Loucy (cell line): Measurements from ENCODE around the gene FER.

Source experiments
- H2AFZ ChIP-seq: fragments of 200-600 bp; sonication (generic); 2 replicates; pipeline ENCODE4 v1.6.0; 2016; ENCODE audit warnings: antibody characterized with exemption, mild to moderate bottlenecking, low read length, moderate library complexity
- H3F3A ChIP-seq: fragments of 200-600 bp; 2 replicates; pipeline ENCODE4 v1.6.0; 2016; ENCODE audit warnings: antibody characterized with exemption, low read depth, mild to moderate bottlenecking
- H3K27me3 ChIP-seq: fragments of 200-600 bp; sonication (generic); 2 replicates; pipeline ENCODE4 v1.6.1; 2014; ENCODE audit warnings: low read length, mild to moderate bottlenecking; ENCODE audit not compliant: insufficient read depth, poor library complexity, severe bottlenecking
- H3K36me3 ChIP-seq: fragments of 200-600 bp; sonication (generic); 2 replicates; pipeline ENCODE4 v1.6.1; 2016; ENCODE audit warnings: low read length; ENCODE audit not compliant: insufficient read depth
- H3K4me1 ChIP-seq: fragments of 200-600 bp; sonication (generic); 2 replicates; pipeline ENCODE4 v1.5.1; 2014; ENCODE audit warnings: low read length, mild to moderate bottlenecking; ENCODE audit not compliant: insufficient read depth, poor library complexity, severe bottlenecking
- H3K4me2 ChIP-seq: fragments of 200-600 bp; sonication (generic); 2 replicates; pipeline ENCODE4 v1.6.0; 2014; ENCODE audit warnings: antibody characterized with exemption, low read length, low read depth, mild to moderate bottlenecking; ENCODE audit not compliant: poor library complexity, severe bottlenecking
- H3K4me3 ChIP-seq: fragments of 200-600 bp; sonication (generic); 2 replicates; pipeline ENCODE4 v1.5.1; 2014; ENCODE audit warnings: low read length, mild to moderate bottlenecking, mixed read lengths; ENCODE audit not compliant: poor library complexity, severe bottlenecking
- H3K79me2 ChIP-seq: fragments of 200-600 bp; sonication (generic); 2 replicates; pipeline ENCODE4 v1.6.1; 2014; ENCODE audit warnings: low read length; ENCODE audit not compliant: insufficient read depth
- H3K9ac ChIP-seq: fragments of 200-600 bp; sonication (generic); 2 replicates; pipeline ENCODE4 v1.6.0; 2014; ENCODE audit warnings: mild to moderate bottlenecking, low read depth, low read length, moderate library complexity; ENCODE audit not compliant: poor library complexity, severe bottlenecking
- H3K9me2 ChIP-seq: fragments of 200-600 bp; sonication (generic); replicated peaks from 2 replicates; pipeline ENCODE4 v1.6.1; 2016; ENCODE audit warnings: low read depth, low read length, mixed read lengths
- H3K9me3 ChIP-seq: fragments of 200-600 bp; sonication (generic); 2 replicates; pipeline ENCODE4 v1.6.1; 2014; ENCODE audit warnings: mild to moderate bottlenecking, antibody characterized with exemption, low read length, low read depth; ENCODE audit not compliant: insufficient read depth
- H4K20me1 ChIP-seq: fragments of 200-600 bp; sonication (generic); 2 replicates; pipeline ENCODE4 v1.6.0; 2014; ENCODE audit warnings: antibody characterized with exemption, low read length, mild to moderate bottlenecking; ENCODE audit not compliant: insufficient read depth, poor library complexity, severe bottlenecking
- CTCF ChIP-seq: fragments of 200-600 bp; sonication (generic); conservative IDR thresholded peaks from 2 replicates; pipeline ENCODE4 v1.5.1; 2014; ENCODE audit warnings: mild to moderate bottlenecking, antibody characterized with exemption, low read length
- EZH2phosphoT487 ChIP-seq: fragments of 200-600 bp; IDR thresholded peaks from 2 replicates; pipeline ENCODE4 v1.6.1; 2018; ENCODE audit warnings: antibody characterized with exemption, mild to moderate bottlenecking, moderate library complexity, borderline replicate concordance

The FER gene

GRCh38 chr5:109196823-109197160, 449.1 kb downstream of the FER start:
- no peaks in the 10 kb centered on the region for H3K79me2 ChIP-seq
- no peak overlapping the region for H3K4me3 ChIP-seq
- no peak overlapping the region for H3K4me2 ChIP-seq
- H3K4me1 ChIP-seq: peaks cover 5% of the 10 kb centered on the region
- no peaks in the 10 kb centered on the region for H3K27me3 ChIP-seq
- no peaks in the 10 kb centered on the region for H3K9me2 ChIP-seq
- TF ChIP-seq CTCF (no peak), EZH2phosphoT487 (no peak)
- no peaks in the 10 kb centered on the region for H3K36me3 ChIP-seq
- H2AFZ ChIP-seq: no peak overlapping the region
- H3K9ac ChIP-seq: no peak overlapping the region
- H3F3A ChIP-seq: no peaks in the 10 kb centered on the region
- H3K9me3 ChIP-seq: no peaks in the 10 kb centered on the region
- no peaks in the 10 kb centered on the region for H4K20me1 ChIP-seq

DNA sequence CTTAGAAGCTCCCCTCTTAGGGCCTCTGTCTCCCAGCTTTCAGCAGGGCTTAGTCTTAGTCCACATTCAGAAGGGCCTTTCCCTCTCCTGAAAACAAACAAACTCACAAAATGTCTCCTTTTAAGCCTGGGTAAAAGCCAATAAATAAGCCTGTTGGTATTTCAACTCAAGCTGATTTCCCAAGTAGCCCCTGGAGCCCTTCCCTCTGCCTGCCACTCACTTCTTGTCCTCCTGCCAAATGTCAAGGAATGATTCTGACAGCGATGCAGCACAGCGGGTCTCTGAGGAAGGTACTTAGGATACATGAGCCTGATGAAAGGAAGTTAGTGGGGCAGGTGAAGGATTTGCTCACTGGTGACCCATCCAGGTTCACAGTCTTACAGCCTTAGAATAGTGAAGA, 451.6 kb downstream of the FER start:
- no peak overlapping the region for H3K4me2 ChIP-seq
- H3F3A ChIP-seq: no peaks in the 10 kb centered on the region
- H4K20me1 ChIP-seq: no peaks in the 10 kb centered on the region
- no peak overlapping the region for H3K9ac ChIP-seq
- no peaks in the 10 kb centered on the region for H3K9me2 ChIP-seq
- H3K36me3 ChIP-seq: no peaks in the 10 kb centered on the region
- no peak for TF ChIP-seq CTCF
- TF ChIP-seq EZH2phosphoT487: no peak
- H3K4me1 ChIP-seq: no peaks in the 10 kb centered on the region
- no peak overlapping the region for H3K4me3 ChIP-seq
- no peaks in the 10 kb centered on the region for H3K79me2 ChIP-seq
- no peaks in the 10 kb centered on the region for H3K27me3 ChIP-seq
- H2AFZ ChIP-seq: no peak overlapping the region
- H3K9me3 ChIP-seq: no peaks in the 10 kb centered on the region

- no peak overlapping the region for H2AFZ ChIP-seq
- no peaks in the 10 kb centered on the region for H3K79me2 ChIP-seq
- H3K9ac ChIP-seq: no peak overlapping the region
- no peaks in the 10 kb centered on the region; the same call in 1 of the 2 replicates for H3K9me3 ChIP-seq
- H4K20me1 ChIP-seq: no peaks in the 10 kb centered on the region
- no peak overlapping the region for H3K4me3 ChIP-seq
- H3K4me1 ChIP-seq: no peaks in the 10 kb centered on the region
- no peak for TF ChIP-seq CTCF
- TF ChIP-seq EZH2phosphoT487: no peak
- no peaks in the 10 kb centered on the region for H3K36me3 ChIP-seq
- H3K27me3 ChIP-seq: no peaks in the 10 kb centered on the region
- no peaks in the 10 kb centered on the region for H3F3A ChIP-seq
- no peak overlapping the region for H3K4me2 ChIP-seq
- no peaks in the 10 kb centered on the region for H3K9me2 ChIP-seq
Observed at GRCh38 chr5:109199799-109200620, 452.3 kb downstream of the FER start.
